ENCODE results near the gene ALPL.
"Not testable (repeated sequence)": the region's sequence is repeated elsewhere in the genome, so short reads cannot be mapped to it uniquely, and the experiment has no call there.

ALPL gene

DNA sequence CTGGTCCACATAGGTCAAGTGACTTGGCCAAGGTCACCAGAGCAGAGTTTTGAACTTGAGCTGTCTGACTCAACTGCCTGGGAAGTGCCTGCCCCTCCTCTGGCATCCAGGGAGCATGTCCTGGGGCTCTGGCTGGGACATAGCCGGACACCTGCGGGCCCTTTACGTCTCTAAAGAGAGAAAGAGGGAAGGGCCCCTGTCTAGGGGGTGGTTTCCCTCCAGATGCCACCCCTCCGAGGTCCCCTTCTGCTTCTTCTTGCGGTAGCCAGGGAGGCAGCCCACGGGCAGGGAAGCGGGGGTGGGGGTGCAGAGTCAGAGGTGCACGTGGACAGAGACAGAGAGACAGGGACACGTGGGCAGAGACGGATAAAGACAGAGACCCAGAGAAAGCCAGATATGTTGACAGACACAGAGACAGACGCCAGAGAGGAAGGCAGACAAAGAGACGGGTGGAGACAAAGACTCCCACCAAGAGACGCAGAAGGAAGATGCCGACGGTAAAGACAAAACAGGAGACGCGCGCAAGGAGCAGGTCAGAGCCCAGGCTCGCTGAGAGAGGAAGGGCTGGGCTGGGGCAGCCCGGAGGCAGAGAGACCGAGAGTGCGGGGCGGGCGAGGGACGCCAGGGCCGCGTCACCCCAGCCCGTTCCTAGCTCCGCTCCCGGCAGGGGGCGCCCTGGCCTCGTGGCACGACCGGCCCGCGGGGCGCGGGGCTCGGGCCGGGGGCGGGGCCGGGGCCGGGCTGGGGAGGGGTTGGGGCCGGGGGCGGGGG, 458 bp upstream of the ALPL start:
- DNase-seq: peak; percentile 76

GRCh38 chr1:21510113-21510493, 880 bp downstream of the ALPL start:
- peak; percentile 5 for DNase-seq

DNA sequence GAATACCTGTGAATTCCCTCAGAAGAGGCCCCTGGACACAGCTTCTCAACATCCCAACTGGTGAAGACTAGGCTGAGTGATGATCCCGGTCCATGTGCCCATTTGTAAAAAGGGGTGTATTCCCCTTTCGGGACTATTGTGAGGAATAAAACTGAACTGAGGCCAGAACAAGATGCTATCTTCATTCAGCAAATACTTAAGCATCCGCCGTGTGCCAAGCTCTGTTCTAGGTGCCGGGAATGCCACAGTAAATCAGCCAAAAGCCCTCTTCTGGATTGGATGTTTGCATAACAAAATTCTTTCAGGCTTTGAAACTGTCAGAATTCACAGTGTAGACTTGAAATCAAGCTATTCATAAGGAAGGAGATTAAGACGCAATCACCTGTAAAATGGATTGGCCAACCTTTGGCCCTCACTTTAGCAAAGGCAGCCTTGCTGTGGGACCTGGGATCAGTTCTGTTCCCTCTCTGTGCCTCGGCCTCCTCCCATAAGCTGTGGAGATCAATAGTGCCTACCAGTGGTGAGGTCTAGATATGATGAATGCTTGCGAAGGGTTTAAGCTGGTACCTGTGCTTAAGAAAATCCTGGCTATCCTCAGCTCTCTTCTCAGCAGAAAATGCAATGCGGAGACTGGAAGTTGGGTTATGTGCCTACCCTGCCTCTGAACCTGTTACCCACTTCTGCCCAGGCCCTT, 1.8 kb downstream of the ALPL start:
- peak; percentile 13 for DNase-seq

DNA sequence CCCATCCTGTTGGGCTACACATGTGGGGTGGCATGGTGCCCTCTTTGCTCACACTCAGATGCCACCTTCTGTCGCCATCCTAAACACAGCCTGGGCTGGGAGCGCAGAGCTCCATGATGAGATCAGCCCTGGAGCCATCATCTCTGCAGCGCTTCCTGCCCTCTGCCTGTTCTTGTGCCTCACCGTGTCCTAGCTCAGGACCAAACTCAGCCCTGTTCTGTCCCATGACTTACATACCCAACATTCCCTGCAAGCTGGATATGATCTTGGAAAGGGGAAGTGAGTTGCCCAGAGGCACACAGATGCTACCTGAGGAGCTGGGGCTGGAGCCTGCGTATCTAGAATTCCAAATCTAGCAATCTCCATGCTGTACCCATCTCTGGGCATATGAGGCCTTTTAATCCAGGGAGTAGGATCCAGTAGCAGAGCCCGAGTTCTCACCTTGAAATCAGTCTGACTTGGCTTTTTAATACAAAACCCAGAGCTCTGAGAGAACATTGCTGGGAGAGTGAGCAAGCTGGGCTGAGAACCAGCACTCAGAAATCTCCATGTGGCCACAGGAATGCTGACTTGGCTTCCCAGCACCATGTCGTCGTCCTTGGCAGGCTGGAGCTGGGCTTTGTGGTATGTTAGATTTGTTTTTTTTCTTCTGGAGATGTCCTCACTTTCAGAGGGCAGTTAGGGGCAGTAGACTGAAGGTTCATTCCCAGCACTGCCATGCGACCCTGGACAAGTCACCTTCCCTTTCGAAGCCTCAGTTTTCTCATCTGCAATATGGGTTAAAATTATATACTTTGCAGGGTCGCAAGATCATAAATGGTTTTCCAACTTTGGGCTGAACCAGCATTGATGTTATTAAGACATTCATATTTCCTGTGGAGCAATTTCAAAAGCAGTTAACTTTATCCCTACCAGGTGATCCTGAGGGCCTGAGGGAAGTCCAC, 2.6 kb downstream of the ALPL start:
- no peak for DNase-seq

GRCh38 chr1:21514245-21514644, 5.0 kb downstream of the ALPL start:
- DNase-seq: peak; percentile 8

DNA sequence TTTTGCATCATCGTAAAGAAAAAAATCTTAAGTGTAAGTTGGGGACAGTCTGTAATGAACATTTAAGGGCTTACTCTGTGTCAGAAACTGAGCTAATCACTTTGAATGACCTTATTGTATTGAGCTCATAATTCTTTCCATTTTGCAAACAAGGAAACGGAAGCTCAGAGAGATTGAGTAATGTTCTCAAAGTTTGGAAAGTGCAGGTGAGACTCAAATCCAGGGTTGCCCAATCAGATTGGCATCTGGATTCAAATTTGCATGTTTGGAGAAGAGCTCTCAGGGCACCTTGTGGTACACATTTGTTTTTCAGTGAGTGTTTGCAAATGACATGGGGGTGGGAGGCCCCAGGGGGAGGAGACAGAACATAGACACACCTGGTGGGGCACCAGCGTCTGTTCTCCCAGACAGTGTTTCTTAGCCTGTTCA, 8.0 kb downstream of the ALPL start:
- DNase-seq: no peak

DNA sequence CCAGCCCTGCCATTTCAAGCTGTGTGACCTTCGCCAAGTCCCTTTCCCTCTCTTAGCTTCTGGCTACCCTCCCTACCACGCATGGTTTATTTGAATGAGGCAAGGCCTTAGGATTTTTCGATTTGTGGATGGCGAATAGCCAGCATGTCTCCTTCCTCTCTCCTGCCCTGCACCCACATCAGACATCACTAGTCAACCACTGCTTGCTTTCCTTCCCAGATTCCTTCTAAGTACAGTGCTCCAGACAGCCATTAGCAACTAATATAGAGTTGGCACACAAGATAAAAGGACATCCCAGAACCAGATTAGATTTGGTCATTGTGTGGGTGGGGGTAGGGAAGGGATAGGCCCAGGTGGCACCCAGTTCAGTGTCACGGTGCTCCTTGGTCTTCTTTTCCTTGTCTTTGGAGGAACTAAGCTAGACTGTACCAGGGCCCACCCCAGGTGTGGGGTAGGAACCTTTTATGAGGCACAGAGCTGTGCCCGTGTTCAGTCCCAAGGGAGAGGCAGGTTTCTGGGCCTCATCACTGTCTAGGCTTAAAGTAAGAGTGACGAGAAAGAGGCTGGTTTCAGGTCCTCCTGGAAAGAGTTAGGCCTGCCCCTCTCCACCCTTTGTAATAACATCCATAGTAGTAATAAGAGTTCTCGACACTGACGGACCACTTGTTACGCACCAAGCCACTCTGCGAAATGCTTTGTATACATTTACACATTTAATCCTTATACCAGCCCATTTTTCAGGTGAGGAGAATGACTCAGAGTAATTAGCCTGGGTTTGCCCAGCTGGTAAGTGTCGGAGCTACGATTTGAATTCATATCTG, 8.6 kb downstream of the ALPL start:
- DNase-seq: no peak

DNA sequence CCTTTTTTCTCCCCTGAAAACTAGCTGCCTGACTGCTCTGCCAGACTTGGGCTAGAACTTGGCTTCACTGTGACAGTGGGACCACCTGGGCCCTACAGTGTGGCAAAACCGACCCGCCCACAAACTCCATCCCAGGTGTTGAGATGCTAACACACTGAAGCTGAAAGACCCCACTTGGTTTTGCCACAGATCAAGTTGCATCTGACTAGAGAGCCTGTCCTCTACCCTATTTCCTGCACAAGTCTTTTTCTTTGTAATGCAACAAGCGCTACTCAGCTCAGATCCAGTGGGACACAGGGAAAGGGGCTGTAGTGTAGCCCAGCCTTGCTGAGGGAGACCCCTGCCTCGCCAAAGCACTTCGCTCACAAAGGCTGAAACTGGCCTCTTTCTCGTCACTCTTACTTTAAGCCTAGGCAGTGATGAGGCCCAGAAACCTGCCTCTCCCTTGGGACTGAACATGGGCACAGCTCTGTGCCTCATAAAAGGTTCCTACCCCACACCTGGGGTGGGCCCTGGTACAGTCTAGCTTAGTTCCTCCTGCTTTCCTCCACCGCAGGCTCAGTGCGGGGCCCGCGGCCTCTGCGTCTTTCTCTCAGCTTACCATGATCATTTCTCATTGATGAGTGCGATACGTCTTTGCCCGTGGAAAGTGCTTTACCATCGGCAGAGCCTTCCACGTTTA, 9.7 kb downstream of the ALPL start:
- no peak for DNase-seq

DNA sequence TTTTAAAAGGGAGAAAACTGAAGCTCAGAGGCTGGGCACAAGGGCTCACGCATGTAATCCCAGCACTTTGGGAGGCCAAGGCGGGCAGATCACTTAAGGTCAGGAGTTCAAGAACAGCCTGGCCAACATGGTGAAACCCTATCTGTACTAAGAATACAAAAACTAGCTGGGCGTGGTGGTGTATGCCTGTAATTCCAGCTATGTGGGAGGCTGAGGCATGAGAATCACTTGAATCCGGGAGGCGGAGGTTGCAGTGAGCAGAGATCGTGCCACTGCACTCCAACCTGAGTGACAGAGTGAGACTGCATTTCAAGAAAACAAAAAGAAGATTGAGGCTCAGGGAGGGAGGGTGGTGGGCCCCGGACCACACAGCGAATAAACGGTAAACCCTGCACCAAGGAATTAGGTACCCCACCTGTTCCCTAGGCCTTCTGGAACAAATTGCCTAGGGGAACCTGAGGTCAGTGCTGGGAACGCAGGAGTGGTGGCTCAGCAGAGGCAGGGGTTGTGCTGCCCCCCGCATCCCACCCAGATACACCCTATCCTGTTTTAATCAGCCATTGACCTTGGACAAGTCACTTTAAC, 10.4 kb downstream of the ALPL start:
- not testable (repeated sequence) for DNase-seq

- peak; percentile 54 for DNase-seq
Observed at GRCh38 chr1:21520899-21521716, 11.9 kb downstream of the ALPL start.

GRCh38 chr1:21521717-21522060, 12.5 kb downstream of the ALPL start:
- DNase-seq: no peak

GRCh38 chr1:21522525-21523038, 13.4 kb downstream of the ALPL start:
- no peak for DNase-seq

DNA sequence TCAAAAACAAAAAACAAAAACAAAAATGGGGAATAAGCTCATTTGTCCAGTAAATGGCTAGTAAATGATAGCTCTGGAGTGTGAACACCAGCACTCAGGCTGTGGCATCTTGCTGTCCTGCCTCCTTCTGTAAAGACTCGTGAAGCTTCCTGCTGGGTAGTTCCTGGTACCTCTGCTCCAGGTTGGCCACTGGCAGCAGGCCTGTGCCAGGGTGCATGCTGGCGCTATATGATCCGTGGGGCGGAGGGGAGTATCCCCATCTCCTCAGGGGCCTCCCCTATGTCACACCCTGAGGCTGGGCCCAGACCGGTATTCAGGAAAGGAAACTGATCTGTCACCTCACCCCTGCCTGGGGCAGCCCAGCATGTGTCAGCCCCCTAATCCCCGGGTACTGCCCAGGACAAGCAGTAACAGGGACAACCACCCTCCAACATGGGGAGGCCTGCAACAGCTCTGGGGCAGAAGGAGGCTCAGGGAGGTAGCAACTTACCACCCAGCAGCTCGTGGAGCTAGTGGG, 14.1 kb downstream of the ALPL start:
- DNase-seq: no peak

GRCh38 chr1:21524220-21524619, 15.0 kb downstream of the ALPL start:
- DNase-seq: no peak

DNA sequence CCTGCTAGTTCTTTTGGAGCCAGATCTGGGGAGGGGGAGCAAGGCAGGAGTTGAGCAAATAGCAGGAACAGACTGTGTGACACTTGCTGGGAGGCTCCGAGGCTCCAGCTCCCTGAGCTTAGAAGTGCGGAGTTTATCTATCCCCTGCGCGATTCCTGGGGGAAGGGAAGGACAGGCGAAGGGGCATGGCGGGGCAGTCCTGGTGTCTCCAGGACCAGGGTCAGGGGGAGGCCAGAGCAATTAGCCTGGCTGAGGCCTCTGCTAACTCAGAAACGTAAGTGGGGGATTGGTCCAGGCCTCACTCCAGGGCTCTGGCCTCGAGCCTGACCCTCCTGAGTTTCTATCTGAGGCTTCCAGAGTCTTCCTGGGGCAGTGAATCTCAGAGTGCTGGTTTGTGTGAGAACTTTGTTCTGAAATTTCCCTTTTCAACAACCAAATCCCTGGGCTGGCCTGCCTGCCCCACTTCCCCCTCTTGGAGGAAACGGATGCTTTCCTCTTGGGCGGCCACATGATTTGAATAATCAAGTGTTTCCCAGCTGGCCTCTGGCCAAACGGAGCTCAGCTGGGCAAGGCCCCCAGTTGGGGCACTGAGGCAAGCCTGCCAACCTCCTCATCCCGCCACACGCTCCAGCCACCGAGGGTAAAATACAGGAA, 15.6 kb downstream of the ALPL start:
- DNase-seq: no peak

GRCh38 chr1:21525340-21525717, 16.1 kb downstream of the ALPL start:
- DNase-seq: no peak

GRCh38 chr1:21526441-21526840, 17.2 kb downstream of the ALPL start:
- DNase-seq: no peak

GRCh38 chr1:21530368-21531016, 21.3 kb downstream of the ALPL start:
- no peak for DNase-seq

GRCh38 chr1:21531241-21531640, 22.0 kb downstream of the ALPL start:
- no peak for DNase-seq
